Skin epidermis (tissue), 12 donors: ENCODE measurements around the gene ARHGAP25.
A peak's percentile ranks its signal among the peaks of the same experiment; 100 is the strongest.

Experiments
- H3K27ac ChIP-seq, 21 experiments: fragments of 200-600 bp; sonication (generic) in 11 of 21; one replicate each; pipeline ENCODE4 v1.5.0; 2020; ENCODE audit warnings: mild to moderate bottlenecking in 3 of 21, inconsistent platforms in 2 of 21, moderate library complexity in 2 of 21
- H3K4me3 ChIP-seq, 7 experiments: fragments of 200-600 bp; sonication (generic) in 2 of 7; one replicate each; pipeline ENCODE4 v1.5.0; 2020; ENCODE audit warnings: inconsistent platforms in 2 of 7, mild to moderate bottlenecking in 2 of 7, moderate library complexity in 1 of 7

Gene ARHGAP25

DNA sequence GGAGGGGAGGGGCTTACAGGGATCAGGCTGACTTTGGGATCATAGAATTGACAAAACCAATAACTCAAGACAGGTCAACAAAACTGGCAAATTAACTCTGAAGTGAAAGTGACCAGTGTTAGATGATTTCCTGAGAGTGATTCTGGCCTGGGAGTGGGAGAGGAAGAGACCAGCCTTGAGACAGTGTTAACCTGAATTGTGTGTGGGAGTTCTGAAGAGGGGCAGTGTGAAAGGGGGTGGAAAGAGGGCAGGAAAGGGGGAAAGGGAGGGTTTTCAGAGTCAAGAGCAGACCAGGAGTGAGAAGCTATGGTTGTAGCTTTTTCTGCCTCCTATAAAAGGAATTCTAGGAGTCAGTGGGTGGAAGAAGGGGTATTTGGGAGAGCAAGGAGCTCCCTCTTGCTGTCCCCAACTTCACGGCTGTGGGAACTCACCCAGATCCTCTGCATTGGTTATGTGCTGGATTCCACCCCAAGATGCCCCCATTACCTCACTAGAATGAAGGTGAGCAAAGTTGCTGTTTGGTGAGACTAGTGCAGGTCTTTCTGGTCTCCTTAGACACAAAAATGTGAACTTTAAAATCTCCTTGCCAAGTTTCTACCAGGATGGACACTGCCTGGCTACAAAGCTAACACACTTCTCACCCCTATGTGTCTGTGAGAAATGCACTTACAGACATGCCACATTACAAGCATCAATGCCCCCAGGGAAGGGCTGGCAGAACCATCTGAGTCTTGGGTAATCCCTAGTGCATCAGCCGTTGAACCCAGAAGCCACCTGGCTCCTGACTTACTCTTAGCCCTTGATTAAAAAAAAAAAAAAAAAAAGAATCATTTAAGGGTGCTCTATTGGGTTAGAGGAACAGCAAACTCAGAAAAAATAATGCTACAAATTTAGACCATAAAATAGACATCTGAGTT is 75.0 kb downstream of the ARHGAP25 start:
- Histone ChIP-seq H3K4me3 (no peak overlapping the region), H3K27ac (peak overlapping the region in 13 of 21 experiments; percentile 3 to 69 (median 52))

GRCh38 chr2:68811364-68811763 is 76.8 kb downstream of the ARHGAP25 start:
- Histone ChIP-seq H3K27ac (peak overlapping the region in 13 of 21 experiments; percentile 6 to 60 (median 28)), H3K4me3 (no peak overlapping the region)

DNA sequence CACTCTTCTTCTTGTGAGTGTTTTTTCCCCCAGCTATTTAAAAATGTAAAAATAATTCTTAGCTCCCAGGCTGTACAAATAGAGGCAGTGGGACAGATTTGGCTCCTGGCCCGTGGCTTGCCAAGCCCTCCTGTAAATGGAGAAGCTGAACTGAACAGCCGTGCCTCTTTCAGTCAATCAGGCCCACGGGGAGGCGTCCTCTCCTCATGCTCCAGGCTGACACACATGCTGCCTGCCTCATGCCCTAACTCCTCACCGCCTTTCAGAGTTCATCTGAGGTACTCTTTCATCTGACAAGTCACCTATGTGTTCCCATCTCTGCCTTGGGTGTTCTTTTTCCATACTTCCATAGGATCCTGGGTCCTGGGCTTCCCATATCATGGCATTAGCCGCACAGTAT is 77.6 kb downstream of the ARHGAP25 start:
- Histone ChIP-seq H3K4me3 (no peak overlapping the region), H3K27ac (no peak overlapping the region)

- Histone ChIP-seq H3K27ac (no peak overlapping the region), H3K4me3 (no peak overlapping the region)
Measured at GRCh38 chr2:68813596-68813995, 79.0 kb downstream of the ARHGAP25 start.

GRCh38 chr2:68817306-68817705 is 82.7 kb downstream of the ARHGAP25 start:
- H3K4me3 ChIP-seq, result no peak overlapping the region
- no peak overlapping the region for H3K27ac ChIP-seq

GRCh38 chr2:68819556-68819955 is 84.9 kb downstream of the ARHGAP25 start:
- H3K4me3 ChIP-seq, result no peak overlapping the region
- no peak overlapping the region for H3K27ac ChIP-seq

DNA sequence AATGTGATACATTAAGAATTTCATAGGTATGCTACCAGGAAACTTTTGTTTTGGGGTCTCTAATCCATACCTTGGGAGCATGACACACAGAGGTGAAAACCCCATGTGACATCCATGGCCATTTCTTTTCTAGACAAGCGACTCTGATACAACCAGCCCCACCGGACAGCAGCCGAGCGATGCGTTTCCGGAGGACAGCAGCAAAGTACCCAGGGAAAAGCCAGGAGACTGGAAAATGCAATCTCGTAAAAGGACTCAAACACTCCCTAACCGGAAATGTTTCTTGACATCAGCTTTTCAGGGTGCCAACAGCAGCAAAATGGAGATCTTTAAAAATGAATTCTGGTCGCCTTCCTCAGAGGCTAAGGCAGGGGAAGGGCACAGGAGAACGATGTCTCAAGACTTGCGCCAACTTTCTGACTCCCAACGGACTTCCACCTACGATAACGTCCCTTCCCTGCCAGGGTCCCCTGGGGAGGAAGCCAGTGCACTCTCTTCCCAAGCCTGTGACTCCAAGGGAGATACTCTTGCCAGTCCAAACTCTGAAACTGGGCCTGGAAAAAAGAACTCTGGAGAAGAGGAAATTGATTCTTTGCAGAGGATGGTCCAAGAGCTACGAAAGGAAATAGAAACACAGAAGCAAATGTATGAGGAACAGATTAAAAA is 87.7 kb downstream of the ARHGAP25 start:
- no peak overlapping the region for H3K27ac ChIP-seq
- H3K4me3 ChIP-seq, result no peak overlapping the region

- Histone ChIP-seq H3K27ac (no peak overlapping the region), H3K4me3 (no peak overlapping the region)
Measured at GRCh38 chr2:68824831-68825230, 90.2 kb downstream of the ARHGAP25 start.

DNA sequence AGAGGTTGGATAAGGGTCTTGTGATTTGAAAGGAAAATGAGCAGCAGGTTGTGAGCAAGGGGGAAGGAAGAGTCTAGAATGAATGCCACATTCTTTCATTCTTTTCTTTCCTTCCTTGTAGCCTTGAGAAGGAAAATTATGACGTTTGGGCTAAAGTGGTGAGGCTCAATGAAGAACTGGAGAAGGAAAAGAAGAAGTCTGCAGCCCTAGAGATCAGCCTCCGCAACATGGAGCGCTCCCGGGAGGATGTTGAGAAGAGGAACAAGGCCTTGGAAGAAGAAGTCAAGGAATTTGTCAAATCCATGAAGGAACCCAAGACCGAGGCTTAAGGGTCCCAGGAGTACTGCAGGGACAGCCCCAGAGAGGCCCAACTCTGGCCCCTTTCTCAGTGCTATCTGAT is 91.3 kb downstream of the ARHGAP25 start:
- Histone ChIP-seq H3K4me3 (no peak overlapping the region), H3K27ac (no peak overlapping the region)

- Histone ChIP-seq H3K4me3 (no peak overlapping the region), H3K27ac (peak overlapping the region in 1 of 21 experiments; percentile 52)
Measured at GRCh38 chr2:68827666-68828065, 93.1 kb downstream of the ARHGAP25 start.

DNA sequence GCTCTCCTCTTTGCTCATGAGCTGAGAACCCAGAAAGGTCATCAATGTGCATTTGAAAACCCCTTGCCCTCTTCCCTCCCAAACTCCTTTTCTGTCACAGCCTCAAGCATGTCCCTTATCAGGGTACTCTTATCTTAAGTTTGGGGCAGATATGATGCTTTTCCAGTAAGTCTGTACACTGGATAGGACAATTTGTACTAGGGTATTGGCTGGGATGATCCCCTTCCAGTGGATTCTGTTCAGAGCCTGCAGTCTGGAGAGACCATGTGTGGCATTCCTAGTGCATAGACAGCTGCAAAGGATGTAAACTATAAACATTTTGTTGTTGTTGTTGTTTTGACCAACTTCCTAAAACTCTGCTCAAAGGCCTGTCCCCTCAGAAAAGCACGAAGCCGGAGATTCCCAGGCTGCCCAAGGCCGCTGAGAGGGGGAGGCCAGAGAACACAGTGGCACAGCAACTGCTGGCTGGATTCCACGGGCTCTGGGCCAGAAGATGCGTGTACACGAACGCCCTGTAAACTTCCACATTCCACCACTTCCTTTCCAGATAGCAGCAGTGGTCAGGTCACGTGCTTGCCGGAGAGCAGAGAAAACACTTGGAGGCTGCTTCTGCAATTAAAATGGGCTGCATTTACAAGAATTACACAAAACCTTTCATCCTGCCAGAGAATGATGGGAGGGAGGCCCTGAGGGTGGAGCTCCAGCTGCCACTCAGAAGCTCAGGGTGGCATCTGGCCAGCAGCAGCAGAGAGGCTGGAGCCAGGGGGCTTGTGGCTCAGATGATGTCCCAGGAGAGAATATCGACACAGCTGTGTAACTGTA is 94.5 kb downstream of the ARHGAP25 start:
- Histone ChIP-seq H3K4me3 (no peak overlapping the region), H3K27ac (peak overlapping the region in 19 of 21 experiments; percentile 11 to 87 (median 65))

- H3K27ac ChIP-seq, result peak overlapping the region in 16 of 21 experiments; percentile 11 to 87 (median 66)
- H3K4me3 ChIP-seq, result no peak overlapping the region
Measured at GRCh38 chr2:68829749-68830148, 95.1 kb downstream of the ARHGAP25 start.

DNA sequence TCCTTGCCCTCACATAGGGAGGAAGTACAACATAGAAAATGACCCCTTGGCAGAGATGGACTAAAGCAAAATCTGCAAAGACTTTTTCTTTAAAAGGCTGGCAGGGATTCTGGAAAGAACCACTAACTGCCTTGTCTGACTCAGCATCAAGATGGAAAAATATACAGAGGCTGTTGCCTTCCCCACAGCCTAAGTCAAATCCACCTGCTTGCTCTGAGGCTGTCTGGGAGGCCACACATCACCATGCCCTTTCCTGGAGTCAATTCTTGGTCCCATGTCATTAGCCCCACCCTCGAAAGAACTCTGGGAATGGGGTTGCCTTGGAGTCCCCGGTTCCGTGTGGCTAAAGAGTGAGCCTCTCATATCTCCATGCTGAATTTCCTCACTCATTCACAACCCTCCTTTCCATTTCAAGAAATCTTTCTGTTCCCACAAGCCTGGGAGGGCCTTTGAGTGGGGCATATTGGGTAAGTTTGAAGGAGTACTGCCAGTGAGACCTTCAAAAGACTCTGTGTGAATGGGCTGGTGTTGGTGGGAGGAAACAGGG is 97.1 kb downstream of the ARHGAP25 start:
- H3K4me3 ChIP-seq, result no peak overlapping the region

GRCh38 chr2:68832233-68832869 is 97.7 kb downstream of the ARHGAP25 start:
- Histone ChIP-seq H3K27ac (peak overlapping the region in 20 of 21 experiments; percentile 15 to 85 (median 70)), H3K4me3 (no peak overlapping the region)

More for the DNA sequence above, 97.1 kb downstream of the ARHGAP25 start:
- H3K27ac ChIP-seq, result peak overlapping the region in 20 of 21 experiments; percentile 15 to 85 (median 70)

- Histone ChIP-seq H3K4me3 (no peak overlapping the region), H3K27ac (peak overlapping the region in 10 of 21 experiments; percentile 17 to 84 (median 72))
Measured at GRCh38 chr2:68833162-68833561, 98.6 kb downstream of the ARHGAP25 start.

- Histone ChIP-seq H3K4me3 (no peak overlapping the region), H3K27ac (peak overlapping the region in 9 of 21 experiments; percentile 10 to 73 (median 40))
Measured at GRCh38 chr2:68834737-68835376, 100.2 kb downstream of the ARHGAP25 start.

GRCh38 chr2:68835621-68836020 is 101.0 kb downstream of the ARHGAP25 start:
- Histone ChIP-seq H3K27ac (peak overlapping the region in 2 of 21 experiments; percentile 26 to 54), H3K4me3 (no peak overlapping the region)

- Histone ChIP-seq H3K4me3 (no peak overlapping the region), H3K27ac (peak overlapping the region in 1 of 21 experiments; percentile 37)
Measured at GRCh38 chr2:68837164-68837860, 102.7 kb downstream of the ARHGAP25 start.
